ENCODE results near the gene SCD5. TPM values are rescaled to one million over a fixed set of nuclear protein-coding genes. Genes with fewer than 3 reads are reported as not detected.

SCD5 gene
- total and polyA plus RNA-seq, 2 of the 4 experiments (the other 2 are of a cell fraction), result 12.4 to 13.5 TPM

GRCh38 chr4:82648356-82648755 lies 150.2 kb downstream of the SCD5 start:
- H4K91ac ChIP-seq (ENCODE audit: insufficient read depth, low read depth, low read length), result no peak overlapping the region
- no peak overlapping the region for H2AK9ac ChIP-seq (replicated peaks; ENCODE audit: low read depth, low read length, poor library complexity)
- H3K4me3 ChIP-seq (ENCODE audit: insufficient read depth, low read depth, low read length), result no peak overlapping the region
- no peak overlapping the region for H3K9ac ChIP-seq (ENCODE audit: low read depth, low read length)
- peaks cover 2% of the 10 kb centered on the region; the same call in 1 of the 2 replicates for H3K9me1 ChIP-seq (ENCODE audit: insufficient read depth, low read length)
- H2BK20ac ChIP-seq (ENCODE audit: low read depth, low read length), result no peak overlapping the region
- BruUV-seq (replicated peaks), result no TSS peak
- in situ Hi-C loops (cut with MboI; ENCODE audit: low sequenced_read_pairs) (no loop called here), intact Hi-C loops (cut with micrococcal nuclease) (no loop called here), dilution Hi-C loops (cut with HindIII; ENCODE audit: low sequenced_read_pairs, unreplicated experiment) (no loop called here)
- 0 out of 2 replicates have a peak, but pooled peaks cover 2% of the 10 kb centered on the region for H3K36me3 ChIP-seq (ENCODE audit: control insufficient read depth, insufficient read depth, low read length)
- no peak overlapping the region for H2BK5ac ChIP-seq (ENCODE audit: low read depth, low read length, poor library complexity, severe bottlenecking)
- ATAC-seq (ENCODE audit: low read depth), result no peak
- ChIA-PET CTCF (interaction anchor here (0.6 to 1.1 kb wide), 3 partner anchors 20 to 256 kb away, joined by 3 to 11 read pairs (median 3); no protein-coding TSS in a partner anchor), POLR2A (ENCODE audit: unreplicated experiment) (no interaction called here)
- H3K4ac ChIP-seq (ENCODE audit: low read depth, low read length), result no peak overlapping the region
- H3K18ac ChIP-seq (ENCODE audit: low read depth, low read length), result no peak overlapping the region
- no peak overlapping the region for H4K5ac ChIP-seq (ENCODE audit: low read depth, low read length)
- H3K27ac ChIP-seq (ENCODE audit: insufficient read depth, low read length), result no peak overlapping the region
- H3K9me3 ChIP-seq (ENCODE audit: control insufficient read depth, insufficient read depth, low read length), result no peaks in the 10 kb centered on the region
- WGBS, 2 experiments (ENCODE audit: extremely low coverage in 2 of 2, insufficient read length in 1 of 2), result 88% methylated on average over 1 of the region's 3 CpGs; no CpG with 5 or more reads in 1 of the 2 experiments
- H4K20me1 ChIP-seq (ENCODE audit: insufficient read depth, low read length), result no peaks in the 10 kb centered on the region
- no peak overlapping the region for H3K56ac ChIP-seq (ENCODE audit: extremely low read depth, insufficient read depth, low read length)
- H3K23ac ChIP-seq (ENCODE audit: low read depth, low read length), result no peak overlapping the region
- H2BK120ac ChIP-seq (ENCODE audit: low read depth, low read length), result no peak overlapping the region
- no peak overlapping the region for H2AFZ ChIP-seq (replicated peaks; ENCODE audit: low read length, poor library complexity)
- peak; percentile 37 for DNase-seq
- no peaks in the 10 kb centered on the region for H3K27me3 ChIP-seq (ENCODE audit: control insufficient read depth, insufficient read depth, low read length)
- H2AK5ac ChIP-seq (ENCODE audit: low read depth, low read length), result no peak overlapping the region
- peaks cover 5% of the 10 kb centered on the region for H3K4me1 ChIP-seq (ENCODE audit: control insufficient read depth, insufficient read depth, low read length)
- H3K79me1 ChIP-seq (ENCODE audit: low read depth in 1 of 2, low read length in 2 of 2), result no peaks in the 10 kb centered on the region
- no peak overlapping the region for H2BK15ac ChIP-seq (ENCODE audit: low read depth, low read length)
- no peak overlapping the region for H4K8ac ChIP-seq (ENCODE audit: low read depth in 2 of 2, low read length in 2 of 2)
- no peak overlapping the region for H3K14ac ChIP-seq (replicated peaks; ENCODE audit: low read depth, low read length)
- H3K4me2 ChIP-seq (ENCODE audit: low read depth, low read length), result no peak overlapping the region
- TF ChIP-seq POLR2A (IDR thresholded peaks at IDR 0.05; ENCODE audit: low read depth, low read length) (no peak), RCOR1 (IDR thresholded peaks at IDR 0.05; ENCODE audit: insufficient replicate concordance, low read length) (no peak), MAFK (IDR thresholded peaks at IDR 0.05; ENCODE audit: low read depth, low read length) (no peak), CTCF (conservative IDR thresholded peaks at IDR 0.05; ENCODE audit: low read depth, low read length) (no peak), RAD21 (IDR thresholded peaks at IDR 0.05; ENCODE audit: low read length) (no peak), FOS (IDR thresholded peaks at IDR 0.05; ENCODE audit: low read depth, low read length) (no peak), MXI1 (IDR thresholded peaks at IDR 0.05; ENCODE audit: borderline replicate concordance, low read depth, low read length) (no peak), BHLHE40 (IDR thresholded peaks at IDR 0.05; ENCODE audit: low read depth, low read length) (no peak), MAZ (IDR thresholded peaks at IDR 0.05; ENCODE audit: borderline replicate concordance, low read depth, low read length) (no peak)
- TF ChIP-seq, protein P1, sequence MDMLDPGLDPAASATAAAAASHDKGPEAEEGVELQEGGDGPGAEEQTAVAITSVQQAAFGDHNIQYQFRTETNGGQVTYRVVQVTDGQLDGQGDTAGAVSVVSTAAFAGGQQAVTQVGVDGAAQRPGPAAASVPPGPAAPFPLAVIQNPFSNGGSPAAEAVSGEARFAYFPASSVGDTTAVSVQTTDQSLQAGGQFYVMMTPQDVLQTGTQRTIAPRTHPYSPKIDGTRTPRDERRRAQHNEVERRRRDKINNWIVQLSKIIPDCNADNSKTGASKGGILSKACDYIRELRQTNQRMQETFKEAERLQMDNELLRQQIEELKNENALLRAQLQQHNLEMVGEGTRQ (IDR thresholded peaks at IDR 0.05; ENCODE audit: low read depth, low read length), result no peak
- TF ChIP-seq, protein P2, sequence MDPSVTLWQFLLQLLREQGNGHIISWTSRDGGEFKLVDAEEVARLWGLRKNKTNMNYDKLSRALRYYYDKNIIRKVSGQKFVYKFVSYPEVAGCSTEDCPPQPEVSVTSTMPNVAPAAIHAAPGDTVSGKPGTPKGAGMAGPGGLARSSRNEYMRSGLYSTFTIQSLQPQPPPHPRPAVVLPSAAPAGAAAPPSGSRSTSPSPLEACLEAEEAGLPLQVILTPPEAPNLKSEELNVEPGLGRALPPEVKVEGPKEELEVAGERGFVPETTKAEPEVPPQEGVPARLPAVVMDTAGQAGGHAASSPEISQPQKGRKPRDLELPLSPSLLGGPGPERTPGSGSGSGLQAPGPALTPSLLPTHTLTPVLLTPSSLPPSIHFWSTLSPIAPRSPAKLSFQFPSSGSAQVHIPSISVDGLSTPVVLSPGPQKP (IDR thresholded peaks at IDR 0.05; ENCODE audit: borderline replicate concordance, low read depth, low read length), result no peak

All from IMR-90 (cell line).